Neutrophil (primary cell): ENCODE results near the gene PBRM1.

Experiments
- H3K27ac ChIP-seq: fragments of 200-600 bp; sonication (generic); 2 replicates; pipeline ENCODE4 v1.5.1; 2016; ENCODE audit warnings: mild to moderate bottlenecking, moderate library complexity
- H3K27me3 ChIP-seq: fragments of 200-600 bp; sonication (generic); 2 replicates; pipeline ENCODE4 v1.6.0; 2016; ENCODE audit warnings: mild to moderate bottlenecking
- H3K36me3 ChIP-seq: fragments of 200-600 bp; sonication (generic); 2 replicates; pipeline ENCODE4 v1.5.1; 2017
- H3K4me1 ChIP-seq, 2 experiments: fragments of 200-600 bp in 1 of 2; sonication (generic) in 1 of 2; 1 replicate in 1 of 2; 2 replicates in 1 of 2; pipeline versions ENCODE4 v1.5.1 to v1.6.1; 2013 to 2016; ENCODE audit warnings: low read depth in 1 of 2, low read length in 1 of 2, mild to moderate bottlenecking in 1 of 2, moderate library complexity in 1 of 2; ENCODE audit not compliant: control insufficient read depth in 1 of 2, insufficient read depth in 1 of 2
- H3K4me3 ChIP-seq, 2 experiments: fragments of 200-600 bp in 1 of 2; sonication (generic) in 1 of 2; 1 replicate in 1 of 2; 2 replicates in 1 of 2; pipeline ENCODE4 v1.5.1; 2013 to 2016; ENCODE audit warnings: low read depth in 1 of 2, low read length in 1 of 2, mild to moderate bottlenecking in 1 of 2, moderate library complexity in 1 of 2
- H3K9me3 ChIP-seq: fragments of 200-600 bp; sonication (generic); 2 replicates; pipeline ENCODE4 v1.5.1; 2016
- TF ChIP-seq, protein P1 (sequence below): fragments of 200-600 bp; sonication (generic); IDR thresholded peaks from 2 replicates; pipeline ENCODE4 v1.5.1; 2016; ENCODE audit warnings: antibody characterized with exemption

PBRM1 gene

DNA sequence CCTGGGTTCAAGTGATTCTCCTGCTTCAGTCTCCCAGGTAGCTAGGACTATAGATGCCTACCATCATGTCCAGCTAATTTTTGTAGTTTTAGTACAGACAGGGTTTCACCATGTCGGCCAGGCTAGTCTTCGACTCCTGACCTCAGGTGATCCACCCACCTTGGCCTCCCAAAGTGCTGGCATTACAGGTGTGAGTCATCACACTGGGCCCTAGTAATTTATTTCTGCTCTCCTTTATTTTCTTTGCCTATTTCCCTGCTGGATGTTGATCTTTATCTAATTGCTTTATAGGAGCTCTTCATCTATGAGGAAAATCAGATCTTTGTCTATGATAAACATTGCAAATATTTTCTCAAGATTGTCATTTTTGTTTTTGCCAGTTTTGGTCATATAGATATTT, 117.6 kb downstream of the PBRM1 start:
- TF ChIP-seq, protein P1, sequence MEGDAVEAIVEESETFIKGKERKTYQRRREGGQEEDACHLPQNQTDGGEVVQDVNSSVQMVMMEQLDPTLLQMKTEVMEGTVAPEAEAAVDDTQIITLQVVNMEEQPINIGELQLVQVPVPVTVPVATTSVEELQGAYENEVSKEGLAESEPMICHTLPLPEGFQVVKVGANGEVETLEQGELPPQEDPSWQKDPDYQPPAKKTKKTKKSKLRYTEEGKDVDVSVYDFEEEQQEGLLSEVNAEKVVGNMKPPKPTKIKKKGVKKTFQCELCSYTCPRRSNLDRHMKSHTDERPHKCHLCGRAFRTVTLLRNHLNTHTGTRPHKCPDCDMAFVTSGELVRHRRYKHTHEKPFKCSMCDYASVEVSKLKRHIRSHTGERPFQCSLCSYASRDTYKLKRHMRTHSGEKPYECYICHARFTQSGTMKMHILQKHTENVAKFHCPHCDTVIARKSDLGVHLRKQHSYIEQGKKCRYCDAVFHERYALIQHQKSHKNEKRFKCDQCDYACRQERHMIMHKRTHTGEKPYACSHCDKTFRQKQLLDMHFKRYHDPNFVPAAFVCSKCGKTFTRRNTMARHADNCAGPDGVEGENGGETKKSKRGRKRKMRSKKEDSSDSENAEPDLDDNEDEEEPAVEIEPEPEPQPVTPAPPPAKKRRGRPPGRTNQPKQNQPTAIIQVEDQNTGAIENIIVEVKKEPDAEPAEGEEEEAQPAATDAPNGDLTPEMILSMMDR: no peak

DNA sequence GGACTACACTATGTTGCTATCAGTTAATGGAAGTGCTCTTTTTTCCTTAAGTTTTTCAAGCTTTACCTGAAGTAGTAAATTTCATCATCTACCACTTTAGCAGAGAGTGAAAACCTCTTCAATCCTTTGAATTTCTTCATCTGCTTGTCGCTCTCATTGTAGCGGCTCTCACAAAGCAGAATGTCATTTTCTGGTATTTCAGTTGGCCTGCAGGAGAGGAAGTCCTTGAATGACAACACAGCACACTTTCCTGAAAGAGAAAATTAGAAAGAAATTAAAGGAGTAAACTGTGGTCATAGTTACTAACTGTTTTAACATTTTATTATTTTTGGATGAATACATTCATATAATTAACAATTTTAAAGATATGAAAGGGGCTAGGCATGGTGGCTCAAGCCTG, 121.7 kb downstream of the PBRM1 start:
- no peak overlapping the region for H3K4me3 ChIP-seq
- H3K27me3 ChIP-seq: no peaks in the 10 kb centered on the region
- H3K27ac ChIP-seq: no peak overlapping the region
- H3K4me1 ChIP-seq: no peaks in the 10 kb centered on the region
- TF ChIP-seq, protein P1: no peak
- H3K9me3 ChIP-seq: no peaks in the 10 kb centered on the region
- peaks cover 61% of the 10 kb centered on the region for H3K36me3 ChIP-seq

More for the DNA sequence above, 117.6 kb downstream of the PBRM1 start:
- H3K36me3 ChIP-seq: peaks cover 47% of the 10 kb centered on the region
- no peak overlapping the region for H3K4me3 ChIP-seq
- no peaks in the 10 kb centered on the region for H3K4me1 ChIP-seq
- no peak overlapping the region for H3K27ac ChIP-seq
- no peaks in the 10 kb centered on the region for H3K27me3 ChIP-seq
- H3K9me3 ChIP-seq: no peaks in the 10 kb centered on the region

DNA sequence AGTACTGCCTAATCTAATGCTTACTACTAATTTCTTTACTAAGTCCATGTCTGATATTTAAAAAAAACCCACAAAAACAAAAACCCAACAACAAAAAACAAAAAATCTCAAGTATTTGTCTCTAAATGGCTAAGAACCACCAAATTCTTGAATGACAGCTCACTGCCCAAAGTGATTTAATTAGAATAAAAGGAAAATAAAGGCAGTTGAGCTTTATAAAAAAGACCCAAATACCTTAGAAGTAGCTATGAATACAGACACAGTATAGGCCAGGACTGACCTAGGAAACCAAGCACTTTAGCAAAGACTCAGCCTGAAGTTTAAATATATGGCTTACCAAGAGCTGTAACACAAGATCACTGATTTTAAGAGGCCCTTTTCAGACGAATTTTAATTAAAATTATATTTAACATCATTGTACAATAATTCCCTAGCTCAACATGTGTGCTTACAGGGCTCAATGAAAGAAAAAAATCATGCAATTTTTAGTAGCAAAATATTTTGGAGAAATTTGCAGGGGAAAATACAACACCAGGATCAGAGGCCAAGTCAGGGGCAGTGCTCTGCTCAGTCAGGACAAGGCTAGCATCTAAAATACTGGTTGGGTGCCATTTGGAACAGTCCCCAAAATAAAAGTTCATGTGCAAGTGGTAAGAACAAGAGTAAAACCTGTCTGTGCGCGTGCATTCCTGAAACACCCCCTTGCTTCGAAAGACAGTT, 124.5 kb downstream of the PBRM1 start:
- Histone ChIP-seq H3K4me3 (no peak overlapping the region), H3K27ac (no peak overlapping the region), H3K27me3 (no peaks in the 10 kb centered on the region), H3K9me3 (no peaks in the 10 kb centered on the region), H3K4me1 (no peaks in the 10 kb centered on the region), H3K36me3 (peaks cover 76% of the 10 kb centered on the region)
- TF ChIP-seq, protein P1: no peak

DNA sequence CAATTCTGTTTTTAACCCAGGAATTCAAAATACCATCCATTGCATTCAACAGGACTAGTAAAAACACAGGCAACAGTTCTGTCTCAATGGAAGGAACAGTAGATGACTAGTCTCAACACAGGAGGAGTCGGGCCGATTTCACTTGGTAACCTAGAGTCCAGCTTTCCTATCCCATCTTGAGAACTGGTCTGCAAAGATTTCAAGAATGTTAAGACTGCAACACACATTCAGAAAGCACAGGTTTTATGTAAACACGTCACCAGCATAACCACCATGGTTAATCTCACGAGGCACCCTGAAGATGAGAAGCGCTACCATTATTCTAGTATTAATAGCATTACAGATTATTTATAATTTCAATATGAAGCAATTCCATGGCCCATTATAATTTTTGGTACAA, 127.3 kb downstream of the PBRM1 start:
- H3K36me3 ChIP-seq: peaks cover 90% of the 10 kb centered on the region
- H3K9me3 ChIP-seq: no peaks in the 10 kb centered on the region
- no peak overlapping the region for H3K4me3 ChIP-seq
- TF ChIP-seq, protein P1: no peak
- no peaks in the 10 kb centered on the region for H3K4me1 ChIP-seq
- H3K27ac ChIP-seq: no peak overlapping the region
- no peaks in the 10 kb centered on the region for H3K27me3 ChIP-seq

DNA sequence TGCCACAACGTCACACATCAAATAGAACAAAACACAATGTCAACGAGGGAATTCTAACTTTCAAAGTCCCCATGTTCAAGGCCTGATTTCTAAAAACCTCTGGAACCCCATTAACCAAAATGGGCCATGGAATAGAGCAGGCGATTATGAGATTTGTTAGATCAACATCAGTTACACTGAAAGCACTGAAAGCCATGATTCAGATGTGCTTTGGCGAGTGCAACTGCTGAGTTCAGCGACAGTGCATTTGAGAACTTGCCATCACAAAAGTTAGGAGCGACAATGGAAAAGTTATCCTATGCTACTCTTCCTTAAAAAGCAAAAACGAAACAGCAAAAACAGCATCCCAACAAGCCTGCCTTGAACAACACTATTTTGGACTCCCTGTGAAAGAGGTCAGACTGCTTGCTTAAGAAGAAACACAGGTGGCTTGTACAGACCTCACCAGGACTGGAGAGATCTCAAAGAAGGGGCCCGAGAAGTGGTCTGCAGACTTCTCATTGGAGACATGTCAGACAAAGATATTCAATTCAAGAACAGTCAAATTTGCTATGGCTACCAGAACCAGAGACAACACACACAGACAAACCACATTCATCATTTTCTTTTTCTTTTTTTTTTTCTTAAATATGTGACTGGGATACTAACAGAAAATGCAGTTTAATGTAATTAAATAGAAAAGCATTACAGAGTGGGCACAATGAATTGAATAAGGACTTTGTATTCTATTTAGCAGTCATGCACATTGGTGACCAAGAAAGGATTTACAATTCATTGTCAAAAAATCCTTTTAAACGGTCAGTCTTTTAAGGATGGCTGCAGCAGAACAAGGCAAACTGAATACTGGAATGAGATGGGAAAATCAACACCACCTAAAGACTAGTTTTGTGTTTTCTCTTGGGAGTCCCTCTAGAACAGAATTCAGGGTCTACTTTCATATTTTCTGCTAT, 128.4 kb downstream of the PBRM1 start:
- no peaks in the 10 kb centered on the region for H3K27me3 ChIP-seq
- H3K27ac ChIP-seq: no peak overlapping the region
- H3K4me3 ChIP-seq: no peak overlapping the region
- H3K36me3 ChIP-seq: peaks cover 86% of the 10 kb centered on the region
- no peaks in the 10 kb centered on the region for H3K4me1 ChIP-seq
- TF ChIP-seq, protein P1: no peak
- H3K9me3 ChIP-seq: no peaks in the 10 kb centered on the region
